Measurements from ENCODE around the gene LHFPL3.
"Not testable (repeated sequence)": the region's sequence is repeated elsewhere in the genome, so short reads cannot be mapped to it uniquely, and the experiment has no call there.

Gene LHFPL3

GRCh38 chr7:104482362-104483037 is 154.1 kb downstream of the LHFPL3 start:
- DNase-seq (ENCODE audit: low read depth in 3 of 3) = no peak

- no peak for DNase-seq (ENCODE audit: low read depth in 3 of 3)
These were observed 158.5 kb downstream of the LHFPL3 start for GRCh38 chr7:104486931-104487330.

GRCh38 chr7:104487642-104488041 is 159.2 kb downstream of the LHFPL3 start:
- no peak for DNase-seq (ENCODE audit: low read depth in 3 of 3)

GRCh38 chr7:104497379-104497967 is 169.1 kb downstream of the LHFPL3 start:
- DNase-seq (ENCODE audit: low read depth in 3 of 3) = no peak

GRCh38 chr7:104499975-104500374 is 171.6 kb downstream of the LHFPL3 start:
- no peak for DNase-seq (ENCODE audit: low read depth in 3 of 3)

GRCh38 chr7:104509874-104510273 is 181.5 kb downstream of the LHFPL3 start:
- no peak for DNase-seq (ENCODE audit: low read depth in 3 of 3)

- DNase-seq (ENCODE audit: low read depth in 3 of 3) = no peak
These were observed 196.4 kb downstream of the LHFPL3 start for GRCh38 chr7:104524853-104525252.

- no peak for DNase-seq (ENCODE audit: low read depth in 3 of 3)
These were observed 199.7 kb downstream of the LHFPL3 start for GRCh38 chr7:104528142-104528541.

GRCh38 chr7:104529567-104529966 is 201.2 kb downstream of the LHFPL3 start:
- DNase-seq (ENCODE audit: low read depth in 3 of 3) = no peak

- no peak for DNase-seq (ENCODE audit: low read depth in 3 of 3)
These were observed 201.8 kb downstream of the LHFPL3 start for GRCh38 chr7:104530251-104530650.

GRCh38 chr7:104534149-104534548 is 205.7 kb downstream of the LHFPL3 start:
- no peak for DNase-seq (ENCODE audit: low read depth in 3 of 3)

GRCh38 chr7:104535841-104536240 is 207.4 kb downstream of the LHFPL3 start:
- DNase-seq (ENCODE audit: low read depth in 3 of 3) = no peak

GRCh38 chr7:104536956-104537355 is 208.6 kb downstream of the LHFPL3 start:
- DNase-seq (ENCODE audit: low read depth in 3 of 3) = no peak

- DNase-seq (ENCODE audit: low read depth in 3 of 3) = no peak
These were observed 209.7 kb downstream of the LHFPL3 start for GRCh38 chr7:104538152-104538551.

GRCh38 chr7:104541897-104542296 is 213.5 kb downstream of the LHFPL3 start:
- DNase-seq (ENCODE audit: low read depth in 3 of 3) = no peak

GRCh38 chr7:104548861-104549260 is 220.5 kb downstream of the LHFPL3 start:
- DNase-seq (ENCODE audit: low read depth in 3 of 3) = no peak

- DNase-seq (ENCODE audit: low read depth in 3 of 3) = no peak
These were observed 222.0 kb downstream of the LHFPL3 start for GRCh38 chr7:104550362-104550761.

GRCh38 chr7:104551226-104551625 is 222.8 kb downstream of the LHFPL3 start:
- no peak for DNase-seq (ENCODE audit: low read depth in 3 of 3)

GRCh38 chr7:104552102-104552501 is 223.7 kb downstream of the LHFPL3 start:
- DNase-seq (ENCODE audit: low read depth in 3 of 3) = no peak

- DNase-seq (ENCODE audit: low read depth in 3 of 3) = no peak
These were observed 224.7 kb downstream of the LHFPL3 start for GRCh38 chr7:104553074-104553473.

- not testable (repeated sequence) for DNase-seq (ENCODE audit: low read depth in 3 of 3)
These were observed 235.0 kb downstream of the LHFPL3 start for GRCh38 chr7:104563350-104563901.

- DNase-seq (ENCODE audit: low read depth in 3 of 3) = no peak
These were observed 241.3 kb downstream of the LHFPL3 start for GRCh38 chr7:104569751-104570150.

- DNase-seq (ENCODE audit: low read depth in 3 of 3) = no peak
These were observed 244.2 kb downstream of the LHFPL3 start for GRCh38 chr7:104572554-104572953.
